Central memory CD8-positive, alpha-beta T cell (primary cell): ENCODE data around the gene TRIM60.
"Not testable (repeated sequence)": the region's sequence is repeated elsewhere in the genome, so short reads cannot be mapped to it uniquely, and the experiment has no call there.

ENCODE experiments used
- ATAC-seq: fragments of 150-1000 bp; cut with Tn5 transposase; replicated peaks from 2 replicates; pipeline ENCODE4 v1.10.0; 2022; ENCODE audit warnings: mild to moderate bottlenecking, moderate FRiP score, moderate number of reproducible peaks; ENCODE audit not compliant: poor library complexity, severe bottlenecking; ENCODE audit errors: extremely low read depth
- DNase-seq, 2 donors: peaks; one replicate each; pipeline ENCODE4 v3.0.0; 2021; ENCODE audit warnings: low spot score in 2 of 2
- H3K27ac Mint-ChIP-seq: one replicate; pipeline ENCODE4 v1.8.0; 2022; ENCODE audit warnings: low read depth, mild to moderate bottlenecking, moderate library complexity, mixed read lengths
- H3K27me3 Mint-ChIP-seq: one replicate; pipeline ENCODE4 v1.8.0; 2022; ENCODE audit warnings: mixed read lengths
- H3K36me3 Mint-ChIP-seq: one replicate; pipeline ENCODE4 v1.8.0; 2022; ENCODE audit warnings: mild to moderate bottlenecking, moderate library complexity, mixed read lengths; ENCODE audit not compliant: insufficient read depth
- H3K4me1 Mint-ChIP-seq: one replicate; pipeline ENCODE4 v1.8.0; 2022; ENCODE audit warnings: mixed read lengths
- H3K4me3 Mint-ChIP-seq: one replicate; pipeline ENCODE4 v1.8.0; 2022; ENCODE audit warnings: mild to moderate bottlenecking, moderate library complexity, mixed read lengths
- H3K9me3 Mint-ChIP-seq: one replicate; pipeline ENCODE4 v1.8.0; 2022; ENCODE audit warnings: mixed read lengths

The TRIM60 gene

DNA sequence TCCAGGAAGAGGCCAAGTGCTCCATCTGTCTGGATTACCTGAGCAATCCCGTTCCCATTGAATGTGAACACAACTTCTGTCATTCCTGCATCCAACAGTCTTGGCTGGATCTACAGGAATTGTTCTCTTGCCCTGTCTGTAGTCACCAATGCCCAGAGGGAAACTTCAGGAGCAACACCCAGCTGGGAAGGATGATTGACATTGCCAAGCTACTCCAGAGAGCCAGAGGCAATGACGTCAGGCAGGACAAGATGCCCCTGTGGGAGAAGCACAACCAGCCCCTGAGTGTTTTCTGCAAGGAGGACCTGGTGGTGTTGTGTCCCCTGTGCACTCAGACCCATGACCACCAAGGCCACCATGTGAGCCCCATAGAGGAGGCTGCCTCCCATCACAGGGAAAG is 21.3 kb upstream of the TRIM60 start:
- no peak for DNase-seq
- H3K27me3 Mint-ChIP-seq = no peaks in the 10 kb centered on the region

DNA sequence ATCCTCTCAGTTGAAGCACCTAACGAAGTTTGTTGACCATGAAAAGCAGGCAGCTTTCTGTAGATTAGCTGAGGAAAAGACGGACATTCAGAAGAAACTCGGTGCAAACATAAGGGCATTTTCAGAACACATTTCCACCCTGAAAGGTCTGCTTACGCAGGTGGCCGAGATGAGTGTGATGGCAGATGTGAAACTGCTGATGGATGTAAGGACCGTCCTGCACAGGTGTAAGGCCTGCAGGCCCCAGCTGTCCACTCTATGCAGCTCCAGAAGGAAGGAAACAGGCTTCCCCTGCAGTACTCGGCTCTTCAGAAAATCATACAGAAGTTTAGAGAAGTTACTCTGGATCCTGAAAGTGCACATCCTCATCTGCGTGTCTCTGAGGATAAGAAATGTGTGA is 20.8 kb upstream of the TRIM60 start:
- no peak for DNase-seq
- Mint-ChIP-seq H3K9me3 (no peaks in the 10 kb centered on the region), H3K27me3 (no peaks in the 10 kb centered on the region), H3K27ac (no peak overlapping the region), H3K4me1 (no peaks in the 10 kb centered on the region), H3K36me3 (no peaks in the 10 kb centered on the region), H3K4me3 (no peak overlapping the region)
- ATAC-seq = no peak

More for the DNA sequence above, 21.3 kb upstream of the TRIM60 start:
- no peak overlapping the region for H3K4me3 Mint-ChIP-seq
- no peak for ATAC-seq
- H3K27ac Mint-ChIP-seq = no peak overlapping the region
- no peaks in the 10 kb centered on the region for H3K9me3 Mint-ChIP-seq
- H3K4me1 Mint-ChIP-seq = no peaks in the 10 kb centered on the region
- no peaks in the 10 kb centered on the region for H3K36me3 Mint-ChIP-seq

DNA sequence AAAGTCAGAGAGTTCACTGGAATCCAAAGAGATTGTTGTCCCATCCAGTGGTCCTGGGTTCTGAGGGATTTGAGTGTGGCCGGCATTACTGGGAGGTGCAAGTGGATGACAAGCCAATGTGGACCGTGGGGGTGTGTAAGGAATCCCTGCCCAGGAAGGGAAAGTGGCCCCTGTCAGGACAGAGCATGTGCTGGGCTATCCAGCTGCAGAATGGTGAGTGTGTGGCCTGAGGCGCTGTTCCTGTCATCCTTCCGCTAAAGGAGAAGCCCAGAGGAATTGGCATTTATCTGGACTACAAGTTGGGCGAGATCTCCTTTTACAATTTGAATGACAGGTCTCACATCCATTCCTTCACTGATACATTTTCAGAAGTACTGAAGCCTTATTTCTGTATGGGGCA is 20.4 kb upstream of the TRIM60 start:
- Mint-ChIP-seq H3K4me3 (no peak overlapping the region), H3K27me3 (no peaks in the 10 kb centered on the region), H3K4me1 (no peaks in the 10 kb centered on the region), H3K36me3 (no peaks in the 10 kb centered on the region), H3K9me3 (no peaks in the 10 kb centered on the region), H3K27ac (no peak overlapping the region)
- ATAC-seq = no peak
- DNase-seq = no peak

DNA sequence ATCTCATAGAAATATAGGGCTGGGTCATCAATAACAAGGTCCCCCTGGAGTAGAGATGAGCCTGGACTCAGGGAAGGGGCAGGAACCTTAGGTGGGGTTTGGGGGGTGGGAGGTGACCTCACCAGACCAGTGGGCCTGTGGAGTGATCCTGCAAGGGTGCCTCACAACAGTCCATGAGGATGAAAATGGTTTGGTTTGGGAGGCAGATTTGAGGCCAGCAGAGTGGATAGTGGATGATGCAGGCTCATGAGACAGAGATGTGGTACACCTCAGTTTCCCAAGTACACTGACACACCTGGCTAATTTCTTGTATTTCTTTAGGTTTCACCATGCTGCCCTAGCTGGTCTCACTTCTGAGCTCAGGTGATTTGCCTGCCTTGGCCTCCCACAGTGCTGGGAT is 18.1 kb upstream of the TRIM60 start:
- DNase-seq (no peak), ATAC-seq (no peak)
- Mint-ChIP-seq H3K9me3 (no peaks in the 10 kb centered on the region), H3K4me3 (no peak overlapping the region), H3K27ac (no peak overlapping the region), H3K27me3 (no peaks in the 10 kb centered on the region), H3K4me1 (no peaks in the 10 kb centered on the region), H3K36me3 (no peaks in the 10 kb centered on the region)

DNA sequence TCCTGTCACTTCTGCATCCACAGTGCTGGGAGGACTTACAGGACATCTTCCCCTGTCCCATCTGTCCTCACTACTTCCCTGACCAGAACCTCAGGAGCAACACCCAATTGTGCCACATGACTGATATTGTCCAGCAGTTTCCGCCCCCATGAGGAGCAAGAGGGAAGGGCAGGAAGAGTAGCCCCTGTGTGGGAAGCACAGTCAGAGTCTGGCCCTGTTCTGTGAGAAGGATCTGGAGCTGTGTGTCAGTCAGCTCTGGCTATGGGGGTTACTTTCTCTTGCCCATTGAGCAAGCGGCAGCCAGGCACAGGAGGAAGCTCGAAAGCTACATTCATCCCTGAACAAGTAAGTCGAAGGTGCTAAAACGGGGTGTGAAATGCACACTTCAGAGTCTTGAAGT is 14.8 kb upstream of the TRIM60 start:
- no peaks in the 10 kb centered on the region for H3K27me3 Mint-ChIP-seq
- H3K9me3 Mint-ChIP-seq = no peaks in the 10 kb centered on the region
- ATAC-seq (no peak), DNase-seq (no peak)
- no peaks in the 10 kb centered on the region for H3K36me3 Mint-ChIP-seq
- no peak overlapping the region for H3K4me3 Mint-ChIP-seq
- no peaks in the 10 kb centered on the region for H3K4me1 Mint-ChIP-seq
- H3K27ac Mint-ChIP-seq = no peak overlapping the region

DNA sequence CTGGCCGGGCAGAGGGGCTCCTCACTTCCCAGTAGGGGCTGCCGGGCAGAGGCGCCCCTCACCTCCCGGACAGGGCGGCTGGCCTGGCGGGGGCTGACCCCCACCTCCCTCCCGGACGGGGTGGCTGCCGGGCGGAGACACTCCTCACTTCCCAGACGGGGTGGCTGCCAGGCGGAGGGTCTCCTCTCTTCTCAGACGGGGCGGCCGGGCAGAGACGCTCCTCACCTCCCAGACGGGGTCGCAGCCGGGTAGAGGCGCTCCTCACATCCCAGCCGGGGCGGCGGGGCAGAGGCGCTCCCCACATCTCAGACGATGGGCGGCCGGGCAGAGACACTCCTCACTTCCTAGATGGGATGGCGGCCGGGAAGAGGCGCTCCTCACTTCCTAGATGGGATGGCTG is 11.8 kb upstream of the TRIM60 start:
- not testable (repeated sequence) for H3K4me1 Mint-ChIP-seq

DNA sequence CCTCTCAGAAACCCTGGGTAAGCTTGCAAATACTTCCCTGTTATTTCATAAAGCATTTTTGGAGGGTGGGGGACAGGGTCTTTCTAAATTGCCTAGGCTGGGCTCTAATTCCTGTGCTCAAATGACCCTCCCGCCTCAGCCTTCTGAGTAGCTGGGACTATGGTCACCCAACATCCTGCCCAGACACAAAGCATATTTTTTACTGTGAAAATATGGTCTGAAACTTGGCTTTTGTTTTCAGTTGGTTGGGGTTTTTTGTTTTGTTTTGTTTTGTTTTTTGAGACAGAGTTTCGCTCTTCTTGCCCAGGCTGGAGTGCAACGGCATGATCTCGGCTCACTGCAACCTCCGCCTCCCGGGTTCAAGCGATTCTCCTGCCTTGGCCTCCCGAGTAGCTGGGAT is 6.0 kb upstream of the TRIM60 start:
- not testable (repeated sequence) for H3K36me3 Mint-ChIP-seq, H3K27ac Mint-ChIP-seq, H3K9me3 Mint-ChIP-seq, DNase-seq, H3K4me3 Mint-ChIP-seq, H3K27me3 Mint-ChIP-seq, H3K4me1 Mint-ChIP-seq, ATAC-seq

More for the DNA sequence above, 11.8 kb upstream of the TRIM60 start:
- H3K4me3 Mint-ChIP-seq, H3K27ac Mint-ChIP-seq, H3K9me3 Mint-ChIP-seq, ATAC-seq, DNase-seq, H3K36me3 Mint-ChIP-seq, H3K27me3 Mint-ChIP-seq: not testable (repeated sequence)

DNA sequence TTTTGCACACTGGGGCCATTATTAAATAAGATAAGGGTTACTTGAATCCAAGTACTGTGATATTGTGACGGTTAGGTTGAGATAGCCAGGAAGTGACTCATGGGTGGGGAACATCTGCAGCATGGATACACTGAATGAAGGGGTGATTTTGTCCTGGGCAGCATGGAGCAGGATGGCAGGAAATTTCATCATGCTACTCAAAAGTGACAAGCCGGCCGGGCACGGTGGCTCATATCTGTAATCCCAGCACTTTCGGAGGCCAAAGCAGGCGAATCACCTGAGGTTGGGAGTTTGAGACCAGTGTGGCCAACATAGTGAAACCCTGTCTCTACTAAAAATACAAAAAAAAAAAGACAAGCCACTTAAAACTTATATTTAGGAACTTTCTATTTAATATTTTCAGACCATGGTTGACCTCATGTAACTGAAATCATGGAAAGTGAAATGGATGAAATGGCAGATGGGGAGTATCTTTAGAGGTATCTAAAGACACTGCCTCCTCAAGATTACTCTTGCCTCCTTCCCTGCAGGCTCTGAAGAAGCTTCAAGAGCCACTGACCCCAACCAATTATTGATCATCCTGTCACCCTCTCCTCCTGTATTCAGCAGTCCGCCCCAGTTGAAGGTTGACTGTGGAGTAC is 3.9 kb upstream of the TRIM60 start:
- DNase-seq (no peak), ATAC-seq (no peak)
- H3K27ac Mint-ChIP-seq = no peak overlapping the region
- peaks cover 9% of the 10 kb centered on the region for H3K27me3 Mint-ChIP-seq
- H3K9me3 Mint-ChIP-seq = no peaks in the 10 kb centered on the region
- no peak overlapping the region for H3K4me3 Mint-ChIP-seq
- no peaks in the 10 kb centered on the region for H3K36me3 Mint-ChIP-seq
- H3K4me1 Mint-ChIP-seq = no peaks in the 10 kb centered on the region

DNA sequence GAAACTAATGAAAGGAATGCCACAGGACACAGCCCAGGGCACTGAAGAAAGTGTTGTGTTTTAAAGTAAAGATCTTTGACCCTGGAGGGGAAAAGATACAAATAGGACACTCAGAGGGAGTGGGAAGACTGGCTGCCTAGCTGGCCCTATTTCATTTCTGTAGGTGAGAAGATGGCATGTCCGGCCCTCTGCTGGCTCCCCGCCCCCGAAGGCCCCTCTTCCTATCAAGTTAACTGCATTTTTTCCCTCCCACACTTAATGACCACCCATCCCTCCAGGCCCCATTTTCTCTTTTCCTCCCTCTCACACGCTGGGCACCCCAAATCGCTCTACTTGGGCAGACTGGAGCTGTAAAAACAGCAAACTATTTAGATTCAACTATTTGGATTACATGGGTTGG is 16.4 kb downstream of the TRIM60 start:
- Mint-ChIP-seq H3K27me3 (peaks cover 12% of the 10 kb centered on the region), H3K9me3 (no peaks in the 10 kb centered on the region), H3K27ac (no peak overlapping the region), H3K4me1 (no peaks in the 10 kb centered on the region), H3K4me3 (no peak overlapping the region), H3K36me3 (no peaks in the 10 kb centered on the region)
- DNase-seq (no peak), ATAC-seq (no peak)

DNA sequence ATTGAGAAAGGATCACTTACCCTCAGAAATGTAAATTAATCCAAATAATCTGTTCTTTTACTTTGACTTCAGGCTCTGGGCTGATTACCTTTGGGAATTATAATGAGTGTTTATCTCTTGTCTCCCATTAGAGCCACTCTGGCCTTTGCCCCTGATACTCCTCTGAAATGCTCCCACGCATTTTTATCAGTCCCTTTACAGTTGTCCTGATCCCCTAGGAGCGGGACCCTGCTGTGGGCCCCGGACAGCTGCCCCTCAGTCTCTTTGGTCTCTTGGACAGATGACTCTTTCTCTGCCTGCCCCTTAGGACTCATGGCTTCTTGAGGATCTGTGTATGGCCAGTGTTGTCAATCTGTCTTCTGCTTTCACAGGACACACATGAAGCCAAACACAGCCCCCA is 20.8 kb downstream of the TRIM60 start:
- Mint-ChIP-seq H3K27ac (no peak overlapping the region), H3K27me3 (peaks cover 11% of the 10 kb centered on the region), H3K9me3 (no peaks in the 10 kb centered on the region), H3K36me3 (no peaks in the 10 kb centered on the region), H3K4me3 (no peak overlapping the region), H3K4me1 (no peaks in the 10 kb centered on the region)
- DNase-seq = no peak
- no peak for ATAC-seq

DNA sequence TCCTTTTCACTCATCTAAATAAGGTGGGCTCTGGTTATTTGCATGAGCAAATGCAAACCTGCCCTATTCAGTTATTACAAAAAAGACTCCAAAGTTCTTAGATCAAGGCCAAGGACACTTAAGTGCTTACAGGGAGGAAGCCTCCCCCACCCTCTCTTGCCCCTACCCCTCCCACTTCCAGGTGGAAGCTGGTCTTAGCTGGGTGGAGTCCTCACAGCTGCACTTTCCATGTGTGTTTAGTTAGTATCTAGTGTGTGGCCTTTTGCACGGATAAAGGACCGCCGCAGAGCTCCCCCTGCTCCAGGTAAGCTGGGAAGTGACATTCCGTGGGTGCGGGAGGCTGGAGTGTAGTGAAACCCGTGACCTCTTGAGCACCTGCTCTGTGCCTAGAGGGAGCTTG is 21.8 kb downstream of the TRIM60 start, which contains the start of gene TRIM75:
Gene TRIM75, plus strand, starts transcription at position 222 of the 400 bp plus-strand sequence. CDS start 5,282 bp downstream, outside the sequence.
- ATAC-seq = no peak
- Mint-ChIP-seq H3K27ac (no peak within 1 kb of the TSS), H3K4me3 (no peak within 1 kb of the TSS), H3K4me1 (no peaks in the 10 kb centered on the region), H3K9me3 (no peaks in the 10 kb centered on the region), H3K36me3 (no peaks in the 10 kb centered on the region), H3K27me3 (peaks cover 1% of the 10 kb centered on the region)
- DNase-seq = no peak

DNA sequence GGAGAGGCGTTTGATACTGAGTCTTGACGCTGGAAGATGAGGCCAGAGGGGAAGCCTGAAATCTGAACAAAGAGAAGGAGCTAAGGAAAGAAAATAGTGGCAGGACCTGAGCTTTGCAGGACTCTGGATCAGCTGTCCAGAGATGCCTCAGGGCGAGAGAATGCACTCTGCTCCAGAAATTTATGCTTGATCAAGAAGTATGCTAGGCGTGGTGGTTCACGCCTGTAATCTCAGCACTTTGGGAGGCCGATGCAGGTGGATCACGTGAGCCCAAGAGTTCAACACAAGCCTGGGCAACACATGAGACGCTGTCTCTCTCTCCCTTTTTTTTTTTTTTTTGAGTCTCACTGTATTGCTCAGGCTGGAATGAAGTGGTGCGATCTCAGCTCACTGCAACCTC is 23.8 kb downstream of the TRIM60 start:
- no peak for DNase-seq
- Mint-ChIP-seq H3K4me1 (no peaks in the 10 kb centered on the region), H3K9me3 (no peaks in the 10 kb centered on the region), H3K27me3 (no peaks in the 10 kb centered on the region), H3K4me3 (no peak overlapping the region), H3K36me3 (no peaks in the 10 kb centered on the region), H3K27ac (no peak overlapping the region)
- no peak for ATAC-seq

DNA sequence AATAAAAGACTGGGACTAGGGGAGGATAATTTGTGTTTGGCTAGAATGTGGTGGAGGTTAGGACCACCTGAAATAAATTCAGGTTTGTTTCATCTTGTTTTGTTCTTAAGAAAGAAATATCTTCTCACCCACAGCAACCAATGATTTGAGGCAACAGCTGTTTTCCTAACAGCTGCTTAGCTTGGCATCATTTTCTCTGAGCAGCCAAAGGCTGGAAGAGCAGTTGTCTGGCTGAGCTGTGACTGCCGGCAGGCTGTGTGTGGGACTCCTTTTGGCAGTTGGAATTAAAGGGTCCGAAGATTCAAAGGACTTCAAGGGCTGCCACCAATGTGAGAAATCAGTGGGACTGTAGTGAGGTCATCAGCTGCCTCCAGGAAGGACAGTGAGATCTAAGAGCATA is 26.9 kb downstream of the TRIM60 start:
- ATAC-seq (no peak), DNase-seq (no peak)
- Mint-ChIP-seq H3K27ac (no peak overlapping the region), H3K4me1 (no peaks in the 10 kb centered on the region), H3K27me3 (no peaks in the 10 kb centered on the region), H3K9me3 (no peaks in the 10 kb centered on the region), H3K4me3 (no peak overlapping the region), H3K36me3 (no peaks in the 10 kb centered on the region)

DNA sequence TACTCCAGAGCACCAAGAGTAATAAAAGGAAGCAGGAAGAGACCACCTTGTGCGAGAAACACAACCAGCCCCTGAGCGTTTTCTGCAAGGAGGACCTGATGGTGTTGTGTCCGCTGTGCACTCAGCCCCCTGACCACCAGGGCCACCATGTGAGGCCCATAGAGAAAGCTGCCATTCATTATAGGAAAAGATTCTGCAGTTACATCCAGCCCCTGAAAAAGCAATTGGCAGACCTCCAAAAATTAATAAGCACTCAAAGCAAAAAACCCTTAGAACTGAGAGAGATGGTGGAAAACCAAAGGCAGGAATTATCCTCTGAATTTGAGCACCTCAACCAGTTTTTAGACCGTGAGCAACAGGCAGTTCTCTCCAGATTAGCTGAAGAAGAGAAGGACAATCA is 27.6 kb downstream of the TRIM60 start:
- H3K9me3 Mint-ChIP-seq = no peaks in the 10 kb centered on the region
- H3K4me3 Mint-ChIP-seq = no peak overlapping the region
- no peaks in the 10 kb centered on the region for H3K27me3 Mint-ChIP-seq
- ATAC-seq = no peak
- H3K4me1 Mint-ChIP-seq = no peaks in the 10 kb centered on the region
- DNase-seq = no peak
- H3K36me3 Mint-ChIP-seq = no peaks in the 10 kb centered on the region
- H3K27ac Mint-ChIP-seq = no peak overlapping the region
